Cardiac fibroblast (primary cell): ENCODE measurements around the gene ALPI.

Experiments
- DNase-seq, 2 donors: peaks; one replicate each; pipeline versions ENCODE4 v3.0.0 to v3.0.0-alpha.2; 2010; ENCODE audit warnings: low read depth in 2 of 2
- H3K4me3 ChIP-seq, 2 donors: replicated peaks in 1 of 2; 1 replicate in 1 of 2; 2 replicates in 1 of 2; pipeline ENCODE4 v1.5.1; 2011; ENCODE audit warnings: low read depth in 2 of 2, low read length in 2 of 2, mild to moderate bottlenecking in 2 of 2, moderate library complexity in 1 of 2
- CTCF ChIP-seq: IDR thresholded peaks from one replicate; pipeline ENCODE4 v1.5.1; 2011; ENCODE audit warnings: low read depth, mild to moderate bottlenecking, low read length, inconsistent platforms

Gene ALPI

GRCh38 chr2:232502911-232503808 lies 47.2 kb downstream of the ALPI start:
- peak overlapping the region in 1 of 2 donors; percentile 8 for H3K4me3 ChIP-seq
- DNase-seq, result peak; percentile 16 to 47
- no peak for TF ChIP-seq CTCF

- no peak for TF ChIP-seq CTCF
- DNase-seq, result no peak
- H3K4me3 ChIP-seq, result no peak overlapping the region
Observed at GRCh38 chr2:232503809-232504323, 47.9 kb downstream of the ALPI start.

GRCh38 chr2:232504438-232504837 lies 48.5 kb downstream of the ALPI start:
- TF ChIP-seq CTCF, result no peak
- H3K4me3 ChIP-seq, result no peak overlapping the region
- no peak for DNase-seq

- H3K4me3 ChIP-seq, result no peak overlapping the region
- no peak for TF ChIP-seq CTCF
Observed at GRCh38 chr2:232505856-232506255, 49.9 kb downstream of the ALPI start.

GRCh38 chr2:232506709-232507108 lies 50.8 kb downstream of the ALPI start:
- no peak for TF ChIP-seq CTCF
- DNase-seq, result no peak
- no peak overlapping the region for H3K4me3 ChIP-seq

More at GRCh38 chr2:232505856-232506255, 49.9 kb downstream of the ALPI start:
- DNase-seq, result no peak

- TF ChIP-seq CTCF, result no peak
- no peak overlapping the region for H3K4me3 ChIP-seq
- DNase-seq, result no peak
Observed at GRCh38 chr2:232508251-232508650, 52.3 kb downstream of the ALPI start.
